ENCODE data around the gene IRF2BP2. TPM values are rescaled to one million over a fixed set of nuclear protein-coding genes. Genes with fewer than 3 reads are reported as not detected.
A peak's percentile ranks its signal among the peaks of the same experiment; 100 is the strongest.

IRF2BP2 gene
- total and polyA plus RNA-seq, 5 experiments from 2014 or later = 25.8 to 183 (median 51.0) TPM

- Mint-ChIP-seq H3K4me1 (peaks cover 5 to 17% (median 13%) of the 10 kb centered on the region in 4 donors), H3K27me3 (no peaks in the 10 kb centered on the region), H3K4me3 (no peak overlapping the region), H3K9me3 (no peaks in the 10 kb centered on the region), H3K36me3 (no peaks in the 10 kb centered on the region), H3K27ac (no peak overlapping the region)
- ATAC-seq (no peak), DNase-seq (no peak)
- POLR2A ChIA-PET = no interaction called here
These were observed 8.2 kb upstream of the IRF2BP2 start for GRCh38 chr1:234617986-234618736.

GRCh38 chr1:234617131-234617985 is 7.4 kb upstream of the IRF2BP2 start:
- Mint-ChIP-seq H3K4me1 (peaks cover 11 to 25% (median 21%) of the 10 kb centered on the region in 4 donors), H3K36me3 (no peaks in the 10 kb centered on the region), H3K9me3 (no peaks in the 10 kb centered on the region), H3K27ac (peak overlapping the region in 6 of 10 donors; percentile 2 to 68 (median 42)), H3K27me3 (no peaks in the 10 kb centered on the region), H3K4me3 (no peak overlapping the region)
- DNase-seq (no peak), ATAC-seq (no peak)
- POLR2A ChIA-PET = interaction anchor here (0.8 to 2.0 kb wide), 2 partner anchors 12 to 106 kb away, joined by 3 to 6 read pairs; no protein-coding TSS in a partner anchor

- Mint-ChIP-seq H3K4me1 (peaks cover 18 to 32% (median 28%) of the 10 kb centered on the region in 4 donors), H3K27ac (peak overlapping the region in 5 of 10 donors; percentile 2 to 68 (median 39)), H3K27me3 (no peaks in the 10 kb centered on the region), H3K36me3 (no peaks in the 10 kb centered on the region), H3K4me3 (no peak overlapping the region), H3K9me3 (no peaks in the 10 kb centered on the region)
- no peak for DNase-seq
- no peak for ATAC-seq
- POLR2A ChIA-PET = interaction anchor here (0.8 to 8.3 kb wide), 4 partner anchors 13 to 112 kb away, joined by 3 to 193 read pairs (median 4); no protein-coding TSS in a partner anchor
These were observed 6.7 kb upstream of the IRF2BP2 start for GRCh38 chr1:234616644-234617043.

- H3K4me3 Mint-ChIP-seq = peak overlapping the region in 4 of 10 donors; percentile 18 to 93 (median 32)
- H3K9me3 Mint-ChIP-seq = peaks cover 0 to 3% (median 0%) of the 10 kb centered on the region in 9 donors
- POLR2A ChIA-PET = interaction anchor here (1.0 to 8.3 kb wide), 12 partner anchors 11 to 713 kb away, joined by 3 to 217 read pairs (median 4); partner anchors contain the start of gene TARBP1
- peaks cover 0 to 2% (median 0%) of the 10 kb centered on the region in 3 donors for H3K36me3 Mint-ChIP-seq
- H3K4me1 Mint-ChIP-seq = peaks cover 23 to 39% (median 36%) of the 10 kb centered on the region in 4 donors
- peak overlapping the region; percentile 81 to 100 (median 100) for H3K27ac Mint-ChIP-seq
- peaks cover 0 to 1% (median 0%) of the 10 kb centered on the region in 5 donors for H3K27me3 Mint-ChIP-seq
- ATAC-seq = no peak
- no peak for DNase-seq
These were observed 4.1 kb upstream of the IRF2BP2 start for GRCh38 chr1:234614081-234614489.

- ATAC-seq = no peak
- peaks cover 0 to 1% (median 0%) of the 10 kb centered on the region in 5 donors for H3K27me3 Mint-ChIP-seq
- H3K36me3 Mint-ChIP-seq = peaks cover 0 to 2% (median 1%) of the 10 kb centered on the region in 3 donors
- peaks cover 0 to 3% (median 0%) of the 10 kb centered on the region in 9 donors for H3K9me3 Mint-ChIP-seq
- peak overlapping the region; percentile 83 to 97 (median 92) for H3K4me3 Mint-ChIP-seq
- POLR2A ChIA-PET = interaction anchor here (0.6 to 8.3 kb wide), 24 partner anchors 8 to 810 kb away, joined by 3 to 217 read pairs (median 4); partner anchors contain the start of genes COA6 and TARBP1
- DNase-seq = peak in 3 of 10 donors; percentile 9 to 38 (median 27)
- H3K27ac Mint-ChIP-seq = peak overlapping the region; percentile 98 to 100 (median 100)
- H3K4me1 Mint-ChIP-seq = peaks cover 23 to 39% (median 37%) of the 10 kb centered on the region in 4 donors
These were observed 3.3 kb upstream of the IRF2BP2 start for GRCh38 chr1:234613128-234613875.

GRCh38 chr1:234612352-234613127 is 2.6 kb upstream of the IRF2BP2 start:
- peak; percentile 32 to 37 for ATAC-seq
- peak; percentile 57 to 94 (median 84) for DNase-seq
- H3K9me3 Mint-ChIP-seq = peaks cover 0 to 4% (median 0%) of the 10 kb centered on the region in 9 donors
- peak overlapping the region; percentile 98 to 100 (median 100) for H3K27ac Mint-ChIP-seq
- peaks cover 27 to 45% (median 44%) of the 10 kb centered on the region in 4 donors for H3K4me1 Mint-ChIP-seq
- H3K4me3 Mint-ChIP-seq = peak overlapping the region; percentile 83 to 97 (median 92)
- H3K27me3 Mint-ChIP-seq = peaks cover 0 to 1% (median 0%) of the 10 kb centered on the region in 5 donors
- POLR2A ChIA-PET = interaction anchor here (0.6 to 8.3 kb wide), 36 partner anchors 9 to 811 kb away, joined by 3 to 217 read pairs (median 4); partner anchors contain the start of genes COA6, RBM34 and TARBP1
- H3K36me3 Mint-ChIP-seq = peaks cover 0 to 9% (median 9%) of the 10 kb centered on the region in 3 donors

GRCh38 chr1:234611847-234612351 is 1.9 kb upstream of the IRF2BP2 start:
- DNase-seq (peak in 3 of 10 donors; percentile 47 to 70 (median 52)), ATAC-seq (no peak)
- POLR2A ChIA-PET = interaction anchor here (0.6 to 8.3 kb wide), 41 partner anchors 8 to 959 kb away, joined by 3 to 217 read pairs (median 4); partner anchors contain the start of genes ARID4B, COA6, GGPS1 and RBM34
- H3K4me1 Mint-ChIP-seq = peaks cover 32 to 50% (median 49%) of the 10 kb centered on the region in 4 donors
- peaks cover 0 to 15% (median 15%) of the 10 kb centered on the region in 3 donors for H3K36me3 Mint-ChIP-seq
- H3K27me3 Mint-ChIP-seq = peaks cover 0 to 1% (median 0%) of the 10 kb centered on the region in 5 donors
- peaks cover 0 to 4% (median 0%) of the 10 kb centered on the region in 9 donors for H3K9me3 Mint-ChIP-seq
- H3K4me3 Mint-ChIP-seq = peak overlapping the region; percentile 83 to 97 (median 92)
- peak overlapping the region; percentile 98 to 100 (median 100) for H3K27ac Mint-ChIP-seq

GRCh38 chr1:234611225-234611846 is 1.4 kb upstream of the IRF2BP2 start:
- peak overlapping the region; percentile 98 to 100 (median 100) for H3K27ac Mint-ChIP-seq
- peaks cover 34 to 55% (median 50%) of the 10 kb centered on the region in 4 donors for H3K4me1 Mint-ChIP-seq
- POLR2A ChIA-PET = interaction anchor here (0.5 to 8.3 kb wide), 40 partner anchors 9 to 1261 kb away, joined by 3 to 217 read pairs (median 4); partner anchors contain the start of genes ARID4B, COA6, GGPS1 and RBM34
- H3K27me3 Mint-ChIP-seq = peaks cover 0 to 1% (median 0%) of the 10 kb centered on the region in 5 donors
- H3K4me3 Mint-ChIP-seq = peak overlapping the region; percentile 83 to 97 (median 92)
- DNase-seq = peak in 9 of 10 donors; percentile 53 to 88 (median 79)
- ATAC-seq = peak; percentile 41 to 47
- peaks cover 3 to 21% (median 19%) of the 10 kb centered on the region in 3 donors for H3K36me3 Mint-ChIP-seq
- H3K9me3 Mint-ChIP-seq = peaks cover 0 to 4% (median 0%) of the 10 kb centered on the region in 9 donors

GRCh38 chr1:234610666-234611224 is 767 bp upstream of the IRF2BP2 start:
- peak overlapping the region; percentile 86 to 97 (median 94) for H3K4me3 Mint-ChIP-seq
- ATAC-seq = peak; percentile 37 to 51
- peak; percentile 81 to 96 (median 91) for DNase-seq
- peak overlapping the region; percentile 95 to 100 (median 100) for H3K27ac Mint-ChIP-seq
- H3K27me3 Mint-ChIP-seq = peaks cover 0 to 1% (median 0%) of the 10 kb centered on the region in 5 donors
- POLR2A ChIA-PET = interaction anchor here (0.5 to 8.3 kb wide), 30 partner anchors 11 to 1262 kb away, joined by 3 to 217 read pairs (median 4); partner anchors contain the start of genes COA6, TARBP1 and TOMM20
- peaks cover 9 to 27% (median 25%) of the 10 kb centered on the region in 3 donors for H3K36me3 Mint-ChIP-seq
- peaks cover 0 to 4% (median 0%) of the 10 kb centered on the region in 9 donors for H3K9me3 Mint-ChIP-seq
- peaks cover 40 to 61% (median 56%) of the 10 kb centered on the region in 4 donors for H3K4me1 Mint-ChIP-seq
